Thymus (tissue), 11 donors: ENCODE measurements around the gene SKOR2. TPM values are rescaled to one million over a fixed set of nuclear protein-coding genes. Genes with fewer than 3 reads are reported as not detected.
"Not testable (repeated sequence)": the region's sequence is repeated elsewhere in the genome, so short reads cannot be mapped to it uniquely, and the experiment has no call there.

ENCODE experiments used
- DNase-seq, 9 donors: peaks; one replicate each; pipeline ENCODE4 v3.0.0-alpha.2; 2013; ENCODE audit warnings: low spot score in 9 of 9, low read depth in 6 of 9, missing footprints in 1 of 9
- H3K27ac ChIP-seq, 2 donors: one replicate each; pipeline ENCODE4 v1.5.1; 2013; ENCODE audit warnings: control low read depth in 1 of 2, low read depth in 1 of 2, low read length in 1 of 2, mild to moderate bottlenecking in 1 of 2, moderate library complexity in 1 of 2
- H3K27me3 ChIP-seq, 2 donors: one replicate each; pipeline ENCODE4 v1.5.1; 2013; ENCODE audit warnings: low read length in 1 of 2; ENCODE audit not compliant: control insufficient read depth in 2 of 2, insufficient read depth in 1 of 2
- H3K36me3 ChIP-seq, 2 donors: one replicate each; pipeline ENCODE4 v1.5.1; 2013; ENCODE audit warnings: low read length in 1 of 2, mild to moderate bottlenecking in 1 of 2, moderate library complexity in 1 of 2; ENCODE audit not compliant: control insufficient read depth in 2 of 2, insufficient read depth in 2 of 2
- H3K4me1 ChIP-seq, 2 donors: one replicate each; pipeline ENCODE4 v1.5.1; 2013; ENCODE audit warnings: low read length in 2 of 2; ENCODE audit not compliant: control insufficient read depth in 2 of 2, insufficient read depth in 2 of 2
- H3K4me3 ChIP-seq, 2 donors: one replicate each; pipeline ENCODE4 v1.5.1; 2013; ENCODE audit warnings: low read length in 2 of 2, control low read depth in 1 of 2, mild to moderate bottlenecking in 1 of 2
- H3K9me3 ChIP-seq, 2 donors: one replicate each; pipeline ENCODE4 v1.5.1; 2013; ENCODE audit warnings: low read length in 1 of 2, mild to moderate bottlenecking in 1 of 2; ENCODE audit not compliant: control insufficient read depth in 2 of 2, insufficient read depth in 1 of 2
- WGBS: extraction: QIAGEN DNeasy Blood & Tissue Kit; methylation state at CpG from one replicate; pipeline ENCODE4 v1.1.7; 2013; 5-methylcytosine and 5-hydroxymethylcytosine counted together
- polyA plus RNA-seq: library from polyadenylated mRNA; stranded (reverse); fragments of 200-250 nt; gene quantifications from one replicate; pipeline ENCODE4 v1.2.3, GENCODE V29; 2013
- total RNA-seq: library from RNA; stranded (reverse); fragments of 120-200 nt; gene quantifications from one replicate; pipeline ENCODE4 v1.2.4, GENCODE V29; 2013
- donor health status: healthy.

The SKOR2 gene
- total and polyA plus RNA-seq, 2 donors, result under 0.01 TPM; not detected in 1

GRCh38 chr18:47163241-47163640 is 88.2 kb downstream of the SKOR2 start:
- no peaks in the 10 kb centered on the region for H3K36me3 ChIP-seq
- no peaks in the 10 kb centered on the region for H3K9me3 ChIP-seq
- no peak overlapping the region for H3K27ac ChIP-seq
- WGBS, result 95% methylated on average over 5 of the region's 5 CpGs
- no peak overlapping the region for H3K4me3 ChIP-seq
- DNase-seq, result no peak
- no peaks in the 10 kb centered on the region for H3K27me3 ChIP-seq
- H3K4me1 ChIP-seq, result no peaks in the 10 kb centered on the region

DNA sequence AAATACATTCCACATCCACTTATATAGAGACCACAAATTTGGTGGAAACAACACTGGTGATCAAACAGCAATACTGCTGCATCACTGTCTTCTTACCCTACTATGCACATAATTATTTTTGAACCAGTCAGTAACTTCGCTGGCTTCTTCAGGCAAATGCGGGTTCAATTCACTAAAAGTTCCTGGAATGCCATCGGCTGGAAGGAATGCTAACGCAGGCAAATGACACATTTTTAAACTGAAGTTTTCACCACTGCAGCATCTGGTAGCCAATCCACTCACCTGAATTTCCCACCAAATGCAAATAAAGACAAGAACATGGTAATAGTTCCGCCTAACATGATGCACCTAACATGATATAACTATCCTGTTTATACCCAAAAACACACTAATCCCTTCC is 91.2 kb downstream of the SKOR2 start:
- no peak overlapping the region for H3K27ac ChIP-seq
- no peaks in the 10 kb centered on the region for H3K4me1 ChIP-seq
- no peaks in the 10 kb centered on the region for H3K36me3 ChIP-seq
- no peaks in the 10 kb centered on the region for H3K27me3 ChIP-seq
- WGBS, result 98% methylated on average over 5 of the region's 5 CpGs
- no peak for DNase-seq
- H3K9me3 ChIP-seq, result no peaks in the 10 kb centered on the region
- H3K4me3 ChIP-seq, result no peak overlapping the region

DNA sequence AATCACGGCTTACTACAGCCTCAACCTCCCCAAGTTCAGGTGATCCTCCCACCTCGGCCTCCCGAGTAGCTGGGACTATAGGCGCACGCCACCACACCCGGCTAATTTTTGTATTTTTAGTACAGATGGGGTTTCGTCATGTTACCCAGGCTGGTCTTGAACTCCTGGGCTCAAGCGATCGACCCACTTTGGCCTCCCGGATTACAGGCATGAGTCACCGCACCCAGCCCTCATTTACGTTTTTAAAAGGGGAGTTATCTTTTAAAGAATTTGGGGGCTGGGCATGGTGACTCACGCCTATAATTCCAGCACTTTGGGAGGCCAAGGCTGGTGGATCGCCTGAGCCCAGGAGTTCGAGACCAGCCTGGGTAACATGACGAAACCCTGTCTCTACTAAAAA is 93.1 kb downstream of the SKOR2 start:
- H3K27ac ChIP-seq, H3K9me3 ChIP-seq, H3K27me3 ChIP-seq, DNase-seq, H3K36me3 ChIP-seq, H3K4me3 ChIP-seq, H3K4me1 ChIP-seq: not testable (repeated sequence)
- 98% methylated on average over 16 of the region's 16 CpGs for WGBS

Other genes starting within 250 kb of the SKOR2 start
- not detected for gene ELOA2, start 216.0 kb downstream of the SKOR2 start, total RNA-seq
- gene ELOA2, start 216.0 kb downstream of the SKOR2 start, polyA plus RNA-seq, result not detected
- 34.1 TPM for gene HDHD2, start 101.2 kb downstream of the SKOR2 start, total RNA-seq
- 43.0 TPM for gene HDHD2, start 101.2 kb downstream of the SKOR2 start, polyA plus RNA-seq
- gene IER3IP1, start 75.3 kb downstream of the SKOR2 start, total RNA-seq, result 14.1 TPM
- gene IER3IP1, start 75.3 kb downstream of the SKOR2 start, polyA plus RNA-seq, result 15.5 TPM